Subcutaneous preadipocyte (primary cell): ENCODE measurements around the gene CSNK1A1. TPM values are rescaled to one million over a fixed set of nuclear protein-coding genes. Genes with fewer than 3 reads are reported as not detected.

Experiments
- total RNA-seq: library from RNA; depleted of rRNA; stranded (reverse); fragments of >200 nt; gene quantifications from 2 replicates; pipeline ENCODE4 v1.2.3, GENCODE V29; 2012

Gene CSNK1A1
- total RNA-seq = 306 and 337 TPM in 2 replicates

DNA sequence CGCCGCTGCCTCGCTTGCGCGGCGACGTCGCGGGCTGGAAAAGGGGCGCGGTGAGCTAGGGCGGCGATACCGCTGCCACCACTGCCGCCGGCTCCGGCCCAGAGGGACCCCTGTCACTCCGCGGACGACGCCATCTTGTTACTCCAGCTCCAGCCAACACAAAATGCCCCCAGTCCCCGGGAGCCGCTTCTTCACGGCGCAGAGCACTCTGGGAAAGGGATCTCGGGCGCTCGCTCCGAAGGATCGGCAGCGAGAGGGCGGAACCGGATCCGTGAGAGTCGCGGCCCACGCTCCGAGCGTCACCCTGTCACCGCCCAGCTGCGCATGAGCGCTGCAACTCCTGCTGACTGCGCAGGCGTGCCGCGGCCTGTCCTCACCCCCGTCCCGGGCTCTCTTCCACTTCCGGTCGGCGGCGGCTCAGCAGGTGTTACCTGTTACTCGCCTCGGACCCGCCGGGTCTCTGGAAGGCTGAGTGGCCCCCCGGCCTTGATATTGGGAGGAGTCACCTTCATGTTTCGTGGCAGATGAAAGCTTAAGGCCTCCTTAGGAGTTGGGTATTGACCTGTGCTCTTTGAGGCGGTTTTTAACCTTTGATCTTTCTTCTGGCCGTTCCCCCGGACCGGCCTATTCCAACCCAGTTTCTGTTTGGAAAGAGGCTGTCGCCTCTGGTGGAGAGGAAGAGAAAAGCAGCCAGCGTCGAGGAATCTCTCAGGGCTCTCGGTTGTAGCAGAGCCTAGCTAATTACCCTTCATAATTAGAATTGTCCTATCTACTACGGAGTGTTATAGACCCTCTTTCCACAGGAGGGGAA, at the start of gene CSNK1A1:
TSS of gene CSNK1A1 (minus strand) at position 213 of the 811 bp plus-strand sequence. CDS start 475 bp downstream, outside the sequence.

DNA sequence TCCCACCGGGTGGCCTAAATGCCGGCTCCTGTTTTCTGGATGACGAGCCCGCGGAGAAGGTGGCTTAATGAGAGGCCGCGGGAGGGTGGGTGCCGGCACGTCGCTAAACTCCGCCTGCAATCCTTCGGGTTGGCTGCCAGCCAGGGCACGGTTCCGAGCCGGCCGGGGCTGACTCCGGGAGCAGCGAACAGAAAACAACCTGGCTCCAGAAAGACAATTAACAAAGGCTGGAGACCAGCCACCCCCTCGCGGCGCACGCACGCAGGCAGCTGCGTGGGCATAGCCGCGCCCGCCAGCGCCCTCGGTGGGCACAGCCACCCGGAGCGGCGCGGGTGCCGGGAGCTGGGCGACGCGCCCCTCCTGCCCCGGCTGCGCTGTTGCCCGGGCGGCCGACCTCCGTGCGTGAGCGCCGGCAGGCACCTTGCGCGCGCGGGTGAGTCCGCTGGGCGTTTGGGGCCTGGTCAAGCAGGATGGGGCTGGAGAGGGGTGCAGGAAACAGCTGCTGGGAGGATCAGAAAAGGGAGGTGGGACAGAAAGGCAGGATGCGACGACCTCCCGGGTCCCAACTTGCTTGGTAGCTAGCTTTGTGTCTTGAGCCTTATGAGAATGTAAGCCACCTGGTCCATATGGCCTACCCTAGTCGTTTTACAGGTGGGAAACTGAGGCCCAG, 30.1 kb upstream of the CSNK1A1 start, which contains the start of gene ARHGEF37:
TSS of gene ARHGEF37 (plus strand) at position 307 of the 670 bp plus-strand sequence. CDS start 16,272 bp downstream, outside the sequence.

Other genes starting within 250 kb of the CSNK1A1 start
- 15.1 and 24.0 TPM in 2 replicates for gene GRPEL2, start 205.9 kb downstream of the CSNK1A1 start, total RNA-seq
- gene PCYOX1L, start 193.4 kb downstream of the CSNK1A1 start, total RNA-seq = 5.9 and 8.2 TPM in 2 replicates
- not detected in 2 replicates for gene IL17B, start 172.1 kb downstream of the CSNK1A1 start, total RNA-seq
- gene ARHGEF37, start 30.1 kb upstream of the CSNK1A1 start, total RNA-seq = not detected in 2 replicates
- 2.2 and 4.7 TPM in 2 replicates for gene PPARGC1B, start 178.9 kb upstream of the CSNK1A1 start, total RNA-seq